ENCODE results near the gene KCNAB1.

Gene KCNAB1

DNA sequence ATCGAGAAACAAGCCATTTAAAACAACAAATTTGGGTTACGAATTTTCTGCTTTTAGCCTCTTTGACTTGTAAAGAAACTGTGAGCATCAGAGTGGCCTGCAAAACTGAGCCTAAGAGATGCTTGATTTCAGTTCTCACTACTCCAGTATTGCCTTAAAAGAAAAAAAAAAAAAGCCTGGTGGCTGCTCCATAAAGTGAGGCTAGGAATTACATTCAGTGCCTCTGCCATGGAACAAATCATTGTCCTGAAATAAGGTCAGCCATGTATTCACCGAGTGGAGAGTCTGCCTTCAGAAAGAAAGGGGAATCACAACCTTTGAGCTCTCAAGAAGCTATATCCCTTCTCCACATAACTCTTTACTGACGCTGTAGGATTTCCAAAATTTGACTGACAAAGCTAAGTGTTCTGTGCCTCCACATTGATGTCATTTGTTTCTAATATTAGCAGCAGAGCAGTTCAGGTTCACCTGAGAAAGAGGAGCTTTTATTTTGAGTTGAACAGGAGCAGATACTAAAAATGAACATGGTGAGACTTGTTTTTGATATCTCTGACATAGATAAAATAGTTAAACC lies 297.3 kb downstream of the KCNAB1 start:
- no peak for DNase-seq (ENCODE audit: low read depth)
- TF ChIP-seq CTCF (IDR thresholded peaks at IDR 0.05; ENCODE audit: control insufficient read depth, extremely low read depth, insufficient read depth): no peak
- no peak overlapping the region for H3K4me3 ChIP-seq (ENCODE audit: low read depth, low read length)

- H3K4me3 ChIP-seq (ENCODE audit: low read depth, low read length): no peak overlapping the region
- DNase-seq (ENCODE audit: low read depth): no peak
- TF ChIP-seq CTCF (IDR thresholded peaks at IDR 0.05; ENCODE audit: control insufficient read depth, extremely low read depth, insufficient read depth): no peak
Observed at GRCh38 chr3:156418428-156418827, 298.1 kb downstream of the KCNAB1 start.

- DNase-seq (ENCODE audit: low read depth): no peak
- H3K4me3 ChIP-seq (ENCODE audit: low read depth, low read length): no peak overlapping the region
- no peak for TF ChIP-seq CTCF (IDR thresholded peaks at IDR 0.05; ENCODE audit: control insufficient read depth, extremely low read depth, insufficient read depth)
Observed at GRCh38 chr3:156421534-156421933, 301.2 kb downstream of the KCNAB1 start.

DNA sequence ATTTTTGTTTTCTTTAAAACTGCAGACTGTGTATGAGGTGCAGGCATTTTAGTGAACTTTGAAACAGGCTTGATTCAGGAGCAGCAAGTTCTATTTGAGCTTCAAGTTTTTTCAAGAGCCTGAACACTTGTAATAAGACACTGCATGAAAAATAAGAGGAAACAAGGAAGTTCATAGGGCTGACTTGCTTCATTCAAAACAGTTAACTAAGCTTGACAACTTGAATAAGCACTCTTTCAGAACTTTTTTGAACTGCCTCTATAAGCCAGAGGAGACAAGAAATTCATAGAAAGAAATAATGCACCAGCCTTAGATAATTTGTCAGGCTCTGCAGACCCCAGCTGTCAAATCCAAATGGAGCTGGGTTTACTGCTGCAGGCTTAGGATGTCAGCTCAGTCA lies 304.4 kb downstream of the KCNAB1 start:
- no peak overlapping the region for H3K4me3 ChIP-seq (ENCODE audit: low read depth, low read length)
- no peak for TF ChIP-seq CTCF (IDR thresholded peaks at IDR 0.05; ENCODE audit: control insufficient read depth, extremely low read depth, insufficient read depth)
- no peak for DNase-seq (ENCODE audit: low read depth)

DNA sequence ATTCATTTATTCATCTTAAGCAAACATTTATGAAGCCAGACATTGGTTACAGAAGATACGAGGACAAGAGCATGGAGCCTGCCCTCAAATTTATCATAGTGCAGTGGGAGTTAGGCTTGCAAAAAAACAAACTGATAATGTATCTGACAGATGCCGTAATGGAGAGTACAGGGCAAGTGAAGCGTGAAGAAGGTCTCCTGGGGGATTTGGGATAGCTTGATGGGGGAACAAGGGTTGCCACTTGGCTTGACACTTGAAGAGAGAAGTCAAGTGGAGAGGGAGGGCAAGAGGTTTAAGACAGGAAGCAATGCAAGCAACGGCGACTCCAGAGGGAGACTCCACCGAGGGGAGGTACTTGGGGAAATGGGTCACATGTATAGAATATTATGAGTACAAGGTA lies 305.3 kb downstream of the KCNAB1 start:
- no peak for DNase-seq (ENCODE audit: low read depth)
- TF ChIP-seq CTCF (IDR thresholded peaks at IDR 0.05; ENCODE audit: control insufficient read depth, extremely low read depth, insufficient read depth): no peak
- H3K4me3 ChIP-seq (ENCODE audit: low read depth, low read length): no peak overlapping the region

GRCh38 chr3:156429125-156429524 lies 308.7 kb downstream of the KCNAB1 start:
- H3K4me3 ChIP-seq (ENCODE audit: low read depth, low read length): no peak overlapping the region
- TF ChIP-seq CTCF (IDR thresholded peaks at IDR 0.05; ENCODE audit: control insufficient read depth, extremely low read depth, insufficient read depth): no peak
- no peak for DNase-seq (ENCODE audit: low read depth)
